K562 (cell line): ENCODE measurements around the gene ASB15. TPM values are rescaled to one million over a fixed set of nuclear protein-coding genes. Genes with fewer than 3 reads are reported as not detected.
A peak's percentile ranks its signal among the peaks of the same experiment; 100 is the strongest.

Experiments
- CC2D1A ChIP-seq: fragments of 450-650 bp; IDR thresholded peaks from 2 replicates; pipeline ENCODE4 v1.6.1; 2017; ENCODE audit warnings: mild to moderate bottlenecking
- ESRRB ChIP-seq: fragments of 250-450 bp; sonication (Bioruptor Pico); IDR thresholded peaks from 2 replicates; pipeline ENCODE4 v1.5.0; 2020; ENCODE audit warnings: mild to moderate bottlenecking, moderate library complexity, borderline replicate concordance
- ILK ChIP-seq: fragments of 450-650 bp; IDR thresholded peaks from 2 replicates; pipeline ENCODE4 v1.6.1; 2016; ENCODE audit warnings: missing genetic modification characterization, low read depth, mild to moderate bottlenecking, missing compliant biosample characterization, moderate library complexity, borderline replicate concordance
- NFXL1 ChIP-seq: fragments of 450-650 bp; formaldehyde crosslinking; IDR thresholded peaks from 2 replicates; pipeline ENCODE4 v1.4.0; 2021; ENCODE audit warnings: mild to moderate bottlenecking
- NONO ChIP-seq, 2 experiments: fragments of 200-400 bp in 1 of 2; fragments of 450-650 bp in 1 of 2; formaldehyde crosslinking in 1 of 2; IDR thresholded peaks; 2 replicates each; pipeline ENCODE4 v1.6.1; 2017; ENCODE audit warnings: low read depth in 2 of 2, mild to moderate bottlenecking in 2 of 2, moderate library complexity in 2 of 2, low read length in 1 of 2
- POLR2H ChIP-seq: IDR thresholded peaks from 2 replicates; pipeline ENCODE4 v1.6.1; 2016; ENCODE audit warnings: missing genetic modification characterization, low read depth, mild to moderate bottlenecking, control low read depth, missing compliant biosample characterization, moderate library complexity
- SNRNP70 ChIP-seq: fragments of 200-400 bp; formaldehyde crosslinking; optimal IDR thresholded peaks from 2 replicates; pipeline ENCODE3; 2017; ENCODE audit warnings: low read depth, low read length
- polyA plus RNA-seq, 8 experiments: library from polyadenylated mRNA; depleted of rRNA in 4 of 8; stranded (reverse) in 5 of 8; unstranded in 3 of 8; fragments of >200 nt; fragmentation: Nextera tagmentation in 2 of 8; fragmentation: Illumina TruSeq in 1 of 8; extraction: Ambion mirVana in 2 of 8; extraction: Trizol in 1 of 8; gene quantifications; 2 replicates each; pipeline versions ENCODE4 v1.2.1 to v1.2.3, GENCODE V29; 2011 to 2014; ENCODE audit warnings: inconsistent platforms in 1 of 8, missing spikeins in 1 of 8
- total RNA-seq, 7 experiments: library from RNA; depleted of rRNA in 6 of 7; stranded (reverse); fragments of >200 nt in 6 of 7; fragmentation: Illumina TruSeq in 2 of 7; extraction: Trizol in 2 of 7; gene quantifications; 2 replicates each; pipeline versions ENCODE4 v1.2.1 to v1.2.3, GENCODE V29; 2011 to 2021; ENCODE audit warnings: low replicate concordance in 1 of 7
- TF ChIP-seq, protein P1 (sequence below): fragments of 200-800 bp; sonication (Bioruptor generic); IDR thresholded peaks from 2 replicates; pipeline ENCODE4 v1.6.1; 2017; ENCODE audit warnings: missing genetic modification characterization, missing compliant biosample characterization
- TF ChIP-seq, protein P2 (sequence below): sonication (generic); formaldehyde crosslinking; IDR thresholded peaks from 2 replicates; pipeline ENCODE4 v1.4.0; 2020; ENCODE audit warnings: mild to moderate bottlenecking, missing genetic modification reagents
- TF ChIP-seq, protein P3 (sequence below): fragments of 200-600 bp; sonication (generic); IDR thresholded peaks from one replicate; pipeline ENCODE4 v1.6.1; 2012; ENCODE audit warnings: mild to moderate bottlenecking, low read depth, low read length, inconsistent platforms

Gene ASB15
- total and polyA plus RNA-seq, 9 of the 15 experiments (the other 6 are each of a cell fraction or from before 2014, with no cell fraction given) = 0.03 to 0.14 (median 0.04) TPM; not detected in 3

DNA sequence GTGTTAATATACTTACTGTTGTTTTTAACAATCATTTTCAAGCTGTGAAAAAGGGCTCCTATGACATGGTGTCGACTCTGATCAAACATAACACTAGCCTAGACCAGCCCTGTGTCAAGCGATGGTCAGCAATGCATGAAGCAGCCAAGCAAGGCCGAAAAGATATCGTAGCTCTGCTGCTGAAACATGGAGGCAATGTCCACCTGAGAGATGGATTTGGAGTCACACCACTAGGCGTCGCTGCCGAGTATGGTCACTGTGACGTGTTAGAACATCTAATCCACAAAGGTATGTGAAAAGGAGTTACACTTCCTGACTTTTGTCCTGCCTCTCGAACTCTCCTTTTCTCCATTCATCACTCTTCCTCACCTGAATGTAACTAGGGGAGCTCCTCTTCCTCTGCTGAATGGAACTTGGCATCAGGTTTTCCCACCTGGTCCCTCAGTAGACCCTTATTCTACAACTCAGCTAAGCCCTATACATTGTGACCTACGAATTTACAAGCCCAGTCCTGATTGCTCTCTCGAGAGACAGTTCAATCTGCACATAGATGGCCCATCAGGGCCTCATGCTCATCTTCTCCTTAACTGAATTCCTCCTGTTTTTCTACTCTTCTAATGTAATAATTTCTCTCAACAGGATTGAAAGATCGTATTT is 23.0 kb downstream of the ASB15 start (continued):
- TF ChIP-seq, protein P1, sequence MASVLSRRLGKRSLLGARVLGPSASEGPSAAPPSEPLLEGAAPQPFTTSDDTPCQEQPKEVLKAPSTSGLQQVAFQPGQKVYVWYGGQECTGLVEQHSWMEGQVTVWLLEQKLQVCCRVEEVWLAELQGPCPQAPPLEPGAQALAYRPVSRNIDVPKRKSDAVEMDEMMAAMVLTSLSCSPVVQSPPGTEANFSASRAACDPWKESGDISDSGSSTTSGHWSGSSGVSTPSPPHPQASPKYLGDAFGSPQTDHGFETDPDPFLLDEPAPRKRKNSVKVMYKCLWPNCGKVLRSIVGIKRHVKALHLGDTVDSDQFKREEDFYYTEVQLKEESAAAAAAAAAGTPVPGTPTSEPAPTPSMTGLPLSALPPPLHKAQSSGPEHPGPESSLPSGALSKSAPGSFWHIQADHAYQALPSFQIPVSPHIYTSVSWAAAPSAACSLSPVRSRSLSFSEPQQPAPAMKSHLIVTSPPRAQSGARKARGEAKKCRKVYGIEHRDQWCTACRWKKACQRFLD (CRISPR knock-in tag) = no peak
- no peak for TF ChIP-seq NFXL1
- TF ChIP-seq ESRRB (CRISPR knock-in tag) = no peak
- TF ChIP-seq SNRNP70 = no peak
- TF ChIP-seq, protein P2, sequence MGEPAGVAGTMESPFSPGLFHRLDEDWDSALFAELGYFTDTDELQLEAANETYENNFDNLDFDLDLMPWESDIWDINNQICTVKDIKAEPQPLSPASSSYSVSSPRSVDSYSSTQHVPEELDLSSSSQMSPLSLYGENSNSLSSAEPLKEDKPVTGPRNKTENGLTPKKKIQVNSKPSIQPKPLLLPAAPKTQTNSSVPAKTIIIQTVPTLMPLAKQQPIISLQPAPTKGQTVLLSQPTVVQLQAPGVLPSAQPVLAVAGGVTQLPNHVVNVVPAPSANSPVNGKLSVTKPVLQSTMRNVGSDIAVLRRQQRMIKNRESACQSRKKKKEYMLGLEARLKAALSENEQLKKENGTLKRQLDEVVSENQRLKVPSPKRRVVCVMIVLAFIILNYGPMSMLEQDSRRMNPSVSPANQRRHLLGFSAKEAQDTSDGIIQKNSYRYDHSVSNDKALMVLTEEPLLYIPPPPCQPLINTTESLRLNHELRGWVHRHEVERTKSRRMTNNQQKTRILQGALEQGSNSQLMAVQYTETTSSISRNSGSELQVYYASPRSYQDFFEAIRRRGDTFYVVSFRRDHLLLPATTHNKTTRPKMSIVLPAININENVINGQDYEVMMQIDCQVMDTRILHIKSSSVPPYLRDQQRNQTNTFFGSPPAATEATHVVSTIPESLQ (CRISPR knock-in tag) = no peak
- TF ChIP-seq, protein P3, sequence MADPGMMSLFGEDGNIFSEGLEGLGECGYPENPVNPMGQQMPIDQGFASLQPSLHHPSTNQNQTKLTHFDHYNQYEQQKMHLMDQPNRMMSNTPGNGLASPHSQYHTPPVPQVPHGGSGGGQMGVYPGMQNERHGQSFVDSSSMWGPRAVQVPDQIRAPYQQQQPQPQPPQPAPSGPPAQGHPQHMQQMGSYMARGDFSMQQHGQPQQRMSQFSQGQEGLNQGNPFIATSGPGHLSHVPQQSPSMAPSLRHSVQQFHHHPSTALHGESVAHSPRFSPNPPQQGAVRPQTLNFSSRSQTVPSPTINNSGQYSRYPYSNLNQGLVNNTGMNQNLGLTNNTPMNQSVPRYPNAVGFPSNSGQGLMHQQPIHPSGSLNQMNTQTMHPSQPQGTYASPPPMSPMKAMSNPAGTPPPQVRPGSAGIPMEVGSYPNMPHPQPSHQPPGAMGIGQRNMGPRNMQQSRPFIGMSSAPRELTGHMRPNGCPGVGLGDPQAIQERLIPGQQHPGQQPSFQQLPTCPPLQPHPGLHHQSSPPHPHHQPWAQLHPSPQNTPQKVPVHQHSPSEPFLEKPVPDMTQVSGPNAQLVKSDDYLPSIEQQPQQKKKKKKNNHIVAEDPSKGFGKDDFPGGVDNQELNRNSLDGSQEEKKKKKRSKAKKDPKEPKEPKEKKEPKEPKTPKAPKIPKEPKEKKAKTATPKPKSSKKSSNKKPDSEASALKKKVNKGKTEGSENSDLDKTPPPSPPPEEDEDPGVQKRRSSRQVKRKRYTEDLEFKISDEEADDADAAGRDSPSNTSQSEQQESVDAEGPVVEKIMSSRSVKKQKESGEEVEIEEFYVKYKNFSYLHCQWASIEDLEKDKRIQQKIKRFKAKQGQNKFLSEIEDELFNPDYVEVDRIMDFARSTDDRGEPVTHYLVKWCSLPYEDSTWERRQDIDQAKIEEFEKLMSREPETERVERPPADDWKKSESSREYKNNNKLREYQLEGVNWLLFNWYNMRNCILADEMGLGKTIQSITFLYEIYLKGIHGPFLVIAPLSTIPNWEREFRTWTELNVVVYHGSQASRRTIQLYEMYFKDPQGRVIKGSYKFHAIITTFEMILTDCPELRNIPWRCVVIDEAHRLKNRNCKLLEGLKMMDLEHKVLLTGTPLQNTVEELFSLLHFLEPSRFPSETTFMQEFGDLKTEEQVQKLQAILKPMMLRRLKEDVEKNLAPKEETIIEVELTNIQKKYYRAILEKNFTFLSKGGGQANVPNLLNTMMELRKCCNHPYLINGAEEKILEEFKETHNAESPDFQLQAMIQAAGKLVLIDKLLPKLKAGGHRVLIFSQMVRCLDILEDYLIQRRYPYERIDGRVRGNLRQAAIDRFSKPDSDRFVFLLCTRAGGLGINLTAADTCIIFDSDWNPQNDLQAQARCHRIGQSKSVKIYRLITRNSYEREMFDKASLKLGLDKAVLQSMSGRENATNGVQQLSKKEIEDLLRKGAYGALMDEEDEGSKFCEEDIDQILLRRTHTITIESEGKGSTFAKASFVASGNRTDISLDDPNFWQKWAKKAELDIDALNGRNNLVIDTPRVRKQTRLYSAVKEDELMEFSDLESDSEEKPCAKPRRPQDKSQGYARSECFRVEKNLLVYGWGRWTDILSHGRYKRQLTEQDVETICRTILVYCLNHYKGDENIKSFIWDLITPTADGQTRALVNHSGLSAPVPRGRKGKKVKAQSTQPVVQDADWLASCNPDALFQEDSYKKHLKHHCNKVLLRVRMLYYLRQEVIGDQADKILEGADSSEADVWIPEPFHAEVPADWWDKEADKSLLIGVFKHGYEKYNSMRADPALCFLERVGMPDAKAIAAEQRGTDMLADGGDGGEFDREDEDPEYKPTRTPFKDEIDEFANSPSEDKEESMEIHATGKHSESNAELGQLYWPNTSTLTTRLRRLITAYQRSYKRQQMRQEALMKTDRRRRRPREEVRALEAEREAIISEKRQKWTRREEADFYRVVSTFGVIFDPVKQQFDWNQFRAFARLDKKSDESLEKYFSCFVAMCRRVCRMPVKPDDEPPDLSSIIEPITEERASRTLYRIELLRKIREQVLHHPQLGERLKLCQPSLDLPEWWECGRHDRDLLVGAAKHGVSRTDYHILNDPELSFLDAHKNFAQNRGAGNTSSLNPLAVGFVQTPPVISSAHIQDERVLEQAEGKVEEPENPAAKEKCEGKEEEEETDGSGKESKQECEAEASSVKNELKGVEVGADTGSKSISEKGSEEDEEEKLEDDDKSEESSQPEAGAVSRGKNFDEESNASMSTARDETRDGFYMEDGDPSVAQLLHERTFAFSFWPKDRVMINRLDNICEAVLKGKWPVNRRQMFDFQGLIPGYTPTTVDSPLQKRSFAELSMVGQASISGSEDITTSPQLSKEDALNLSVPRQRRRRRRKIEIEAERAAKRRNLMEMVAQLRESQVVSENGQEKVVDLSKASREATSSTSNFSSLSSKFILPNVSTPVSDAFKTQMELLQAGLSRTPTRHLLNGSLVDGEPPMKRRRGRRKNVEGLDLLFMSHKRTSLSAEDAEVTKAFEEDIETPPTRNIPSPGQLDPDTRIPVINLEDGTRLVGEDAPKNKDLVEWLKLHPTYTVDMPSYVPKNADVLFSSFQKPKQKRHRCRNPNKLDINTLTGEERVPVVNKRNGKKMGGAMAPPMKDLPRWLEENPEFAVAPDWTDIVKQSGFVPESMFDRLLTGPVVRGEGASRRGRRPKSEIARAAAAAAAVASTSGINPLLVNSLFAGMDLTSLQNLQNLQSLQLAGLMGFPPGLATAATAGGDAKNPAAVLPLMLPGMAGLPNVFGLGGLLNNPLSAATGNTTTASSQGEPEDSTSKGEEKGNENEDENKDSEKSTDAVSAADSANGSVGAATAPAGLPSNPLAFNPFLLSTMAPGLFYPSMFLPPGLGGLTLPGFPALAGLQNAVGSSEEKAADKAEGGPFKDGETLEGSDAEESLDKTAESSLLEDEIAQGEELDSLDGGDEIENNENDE = no peak
- 0 out of 2 replicates have a peak, but pooled peaks have one; percentile 48 for TF ChIP-seq POLR2H (tag)
- no peak for TF ChIP-seq NONO (IDR thresholded peaks at IDR 0.05; ENCODE audit: low read depth in 2 of 2, low read length in 1 of 2)
- TF ChIP-seq CC2D1A = no peak
- TF ChIP-seq ILK (tag) = no peak
